ENCODE measurements around the gene ZCCHC4.

The ZCCHC4 gene

GRCh38 chr4:25301471-25301870 lies 11.1 kb upstream of the ZCCHC4 start:
- Histone ChIP-seq H3K9me3 (ENCODE audit: low read length) (no peaks in the 10 kb centered on the region), H3K9me2 (ENCODE audit: low read depth, low read length) (no peaks in the 10 kb centered on the region), H3K27ac (ENCODE audit: low read depth, low read length, poor library complexity, severe bottlenecking) (no peak overlapping the region), H3K4me2 (ENCODE audit: low read length) (no peak overlapping the region), H3F3A (ENCODE audit: insufficient read depth, low read length) (no peaks in the 10 kb centered on the region), H3K4me1 (ENCODE audit: insufficient read depth, low read length, severe bottlenecking) (no peaks in the 10 kb centered on the region), H2AFZ (ENCODE audit: low read length) (no peak overlapping the region), H3K79me2 (ENCODE audit: insufficient read depth, low read length) (no peaks in the 10 kb centered on the region), H3K9ac (ENCODE audit: low read length) (no peak overlapping the region), H3K36me3 (ENCODE audit: insufficient read depth, low read length) (no peaks in the 10 kb centered on the region), H4K20me1 (ENCODE audit: insufficient read depth, low read length) (no peaks in the 10 kb centered on the region), H3K27me3 (ENCODE audit: insufficient read depth, low read length) (no peaks in the 10 kb centered on the region), H3K4me3 (ENCODE audit: low read depth, low read length, poor library complexity, severe bottlenecking) (no peak overlapping the region)
- TF ChIP-seq EZH2 (IDR thresholded peaks at IDR 0.05; ENCODE audit: borderline replicate concordance, low read length), result no peak
- TF ChIP-seq, protein P1, sequence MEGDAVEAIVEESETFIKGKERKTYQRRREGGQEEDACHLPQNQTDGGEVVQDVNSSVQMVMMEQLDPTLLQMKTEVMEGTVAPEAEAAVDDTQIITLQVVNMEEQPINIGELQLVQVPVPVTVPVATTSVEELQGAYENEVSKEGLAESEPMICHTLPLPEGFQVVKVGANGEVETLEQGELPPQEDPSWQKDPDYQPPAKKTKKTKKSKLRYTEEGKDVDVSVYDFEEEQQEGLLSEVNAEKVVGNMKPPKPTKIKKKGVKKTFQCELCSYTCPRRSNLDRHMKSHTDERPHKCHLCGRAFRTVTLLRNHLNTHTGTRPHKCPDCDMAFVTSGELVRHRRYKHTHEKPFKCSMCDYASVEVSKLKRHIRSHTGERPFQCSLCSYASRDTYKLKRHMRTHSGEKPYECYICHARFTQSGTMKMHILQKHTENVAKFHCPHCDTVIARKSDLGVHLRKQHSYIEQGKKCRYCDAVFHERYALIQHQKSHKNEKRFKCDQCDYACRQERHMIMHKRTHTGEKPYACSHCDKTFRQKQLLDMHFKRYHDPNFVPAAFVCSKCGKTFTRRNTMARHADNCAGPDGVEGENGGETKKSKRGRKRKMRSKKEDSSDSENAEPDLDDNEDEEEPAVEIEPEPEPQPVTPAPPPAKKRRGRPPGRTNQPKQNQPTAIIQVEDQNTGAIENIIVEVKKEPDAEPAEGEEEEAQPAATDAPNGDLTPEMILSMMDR (IDR thresholded peaks at IDR 0.05; ENCODE audit: low read length), result no peak

DNA sequence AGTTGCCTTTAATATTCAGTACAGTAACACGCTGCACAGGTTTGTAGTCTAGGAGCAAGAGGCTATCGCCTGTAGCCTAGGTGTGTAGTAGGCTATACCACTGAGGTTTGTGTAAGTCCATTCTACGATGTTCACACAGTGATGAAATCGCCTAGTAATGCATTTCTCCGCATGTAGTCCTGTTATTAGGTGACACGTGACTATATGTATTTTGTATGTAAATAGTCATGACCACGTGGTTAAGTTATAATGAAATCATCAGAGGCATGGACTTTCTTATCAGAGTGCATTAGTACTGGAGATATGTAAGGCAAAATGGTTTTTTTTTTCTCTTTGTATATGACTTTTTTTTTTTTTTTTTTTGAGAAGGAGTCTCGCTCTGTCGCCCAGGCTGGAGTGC lies 9.9 kb upstream of the ZCCHC4 start:
- H3K4me1 ChIP-seq (ENCODE audit: insufficient read depth, low read length, severe bottlenecking), result no peaks in the 10 kb centered on the region
- no peaks in the 10 kb centered on the region for H3F3A ChIP-seq (ENCODE audit: insufficient read depth, low read length)
- no peaks in the 10 kb centered on the region for H3K9me3 ChIP-seq (ENCODE audit: low read length)
- no peaks in the 10 kb centered on the region for H3K36me3 ChIP-seq (ENCODE audit: insufficient read depth, low read length)
- H3K4me3 ChIP-seq (ENCODE audit: low read depth, low read length, poor library complexity, severe bottlenecking), result no peak overlapping the region
- no peak overlapping the region for H3K9ac ChIP-seq (ENCODE audit: low read length)
- H3K27ac ChIP-seq (ENCODE audit: low read depth, low read length, poor library complexity, severe bottlenecking), result no peak overlapping the region
- H3K4me2 ChIP-seq (ENCODE audit: low read length), result no peak overlapping the region
- no peaks in the 10 kb centered on the region for H3K79me2 ChIP-seq (ENCODE audit: insufficient read depth, low read length)
- H2AFZ ChIP-seq (ENCODE audit: low read length), result no peak overlapping the region
- TF ChIP-seq, protein P1 (IDR thresholded peaks at IDR 0.05; ENCODE audit: low read length), result no peak
- TF ChIP-seq EZH2 (IDR thresholded peaks at IDR 0.05; ENCODE audit: borderline replicate concordance, low read length), result no peak
- no peaks in the 10 kb centered on the region for H3K27me3 ChIP-seq (ENCODE audit: insufficient read depth, low read length)
- no peaks in the 10 kb centered on the region for H4K20me1 ChIP-seq (ENCODE audit: insufficient read depth, low read length)
- no peaks in the 10 kb centered on the region for H3K9me2 ChIP-seq (ENCODE audit: low read depth, low read length)

DNA sequence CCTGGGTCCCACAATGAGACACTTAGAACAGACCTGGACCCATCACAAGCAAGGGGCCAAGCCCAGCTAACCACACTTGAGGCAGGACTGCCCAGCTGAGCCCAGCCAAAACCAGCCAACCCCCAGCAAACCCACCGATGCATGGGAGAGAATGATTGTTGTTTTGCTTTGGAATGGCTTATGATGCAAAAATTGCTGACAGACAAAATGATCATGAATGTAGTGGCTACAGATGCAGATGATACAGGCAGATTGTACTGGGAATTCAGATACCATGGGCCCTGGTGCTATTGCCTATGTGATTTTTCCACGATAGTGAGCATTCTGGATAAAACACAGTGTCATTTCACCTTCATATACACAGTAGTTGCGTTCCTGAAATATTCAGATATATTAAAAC lies 9.0 kb upstream of the ZCCHC4 start:
- H3K27ac ChIP-seq (ENCODE audit: low read depth, low read length, poor library complexity, severe bottlenecking), result no peak overlapping the region
- no peak overlapping the region for H3K4me2 ChIP-seq (ENCODE audit: low read length)
- no peaks in the 10 kb centered on the region for H3K27me3 ChIP-seq (ENCODE audit: insufficient read depth, low read length)
- no peaks in the 10 kb centered on the region for H3K4me1 ChIP-seq (ENCODE audit: insufficient read depth, low read length, severe bottlenecking)
- no peaks in the 10 kb centered on the region for H3K36me3 ChIP-seq (ENCODE audit: insufficient read depth, low read length)
- no peaks in the 10 kb centered on the region for H3F3A ChIP-seq (ENCODE audit: insufficient read depth, low read length)
- no peak overlapping the region for H3K4me3 ChIP-seq (ENCODE audit: low read depth, low read length, poor library complexity, severe bottlenecking)
- H3K79me2 ChIP-seq (ENCODE audit: insufficient read depth, low read length), result no peaks in the 10 kb centered on the region
- TF ChIP-seq, protein P1 (IDR thresholded peaks at IDR 0.05; ENCODE audit: low read length), result no peak
- TF ChIP-seq EZH2 (IDR thresholded peaks at IDR 0.05; ENCODE audit: borderline replicate concordance, low read length), result no peak
- H3K9me3 ChIP-seq (ENCODE audit: low read length), result no peaks in the 10 kb centered on the region
- H4K20me1 ChIP-seq (ENCODE audit: insufficient read depth, low read length), result no peaks in the 10 kb centered on the region
- H3K9ac ChIP-seq (ENCODE audit: low read length), result no peak overlapping the region
- H3K9me2 ChIP-seq (ENCODE audit: low read depth, low read length), result no peaks in the 10 kb centered on the region
- H2AFZ ChIP-seq (ENCODE audit: low read length), result no peak overlapping the region
